Hematopoietic multipotent progenitor cell (in vitro differentiated cells): ENCODE results near the gene BBX. TPM values are rescaled to one million over a fixed set of nuclear protein-coding genes. Genes with fewer than 3 reads are reported as not detected.

ENCODE experiments used
- DNase-seq, 3 donors: peaks; one replicate each; pipeline ENCODE4 v3.0.0-alpha.2; 2011 to 2015; ENCODE audit warnings: low read depth in 2 of 3, low spot score in 2 of 3
- total RNA-seq: library from RNA; depleted of rRNA; stranded (reverse); fragments of >200 nt; gene quantifications from one replicate; pipeline ENCODE4 v1.2.3, GENCODE V29; 2012

Gene BBX
- total RNA-seq, 1 donor: 35.0 TPM

GRCh38 chr3:107729686-107730085 is 206.9 kb downstream of the BBX start:
- DNase-seq: no peak

GRCh38 chr3:107734317-107734716 is 211.6 kb downstream of the BBX start:
- no peak for DNase-seq

- no peak for DNase-seq
Measured at GRCh38 chr3:107737914-107738313, 215.2 kb downstream of the BBX start.

GRCh38 chr3:107738486-107739183 is 215.9 kb downstream of the BBX start:
- no peak for DNase-seq

GRCh38 chr3:107739227-107739626 is 216.5 kb downstream of the BBX start:
- DNase-seq: peak in 1 of 3 donors; percentile 11

GRCh38 chr3:107740992-107741896 is 218.5 kb downstream of the BBX start:
- peak in 2 of 3 donors; percentile 26 to 65 for DNase-seq

- no peak for DNase-seq
Measured at GRCh38 chr3:107745354-107745753, 222.6 kb downstream of the BBX start.

- peak in 2 of 3 donors; percentile 10 to 29 for DNase-seq
Measured at GRCh38 chr3:107752202-107752990, 229.6 kb downstream of the BBX start.

GRCh38 chr3:107753494-107753893 is 230.7 kb downstream of the BBX start:
- peak in 2 of 3 donors; percentile 28 to 52 for DNase-seq

- DNase-seq: no peak
Measured at GRCh38 chr3:107753976-107754375, 231.2 kb downstream of the BBX start.

GRCh38 chr3:107756649-107757048 is 233.9 kb downstream of the BBX start:
- no peak for DNase-seq

- no peak for DNase-seq
Measured at GRCh38 chr3:107757140-107757539, 234.4 kb downstream of the BBX start.

- no peak for DNase-seq
Measured at GRCh38 chr3:107760144-107760543, 237.4 kb downstream of the BBX start.

- no peak for DNase-seq
Measured at GRCh38 chr3:107761391-107761790, 238.6 kb downstream of the BBX start.

- no peak for DNase-seq
Measured at GRCh38 chr3:107765524-107765923, 242.8 kb downstream of the BBX start.

- DNase-seq: no peak
Measured at GRCh38 chr3:107767897-107768605, 245.3 kb downstream of the BBX start.

- DNase-seq: no peak
Measured at GRCh38 chr3:107769882-107770281, 247.1 kb downstream of the BBX start.

GRCh38 chr3:107772016-107772415 is 249.3 kb downstream of the BBX start:
- no peak for DNase-seq

GRCh38 chr3:107775974-107776373 is 253.2 kb downstream of the BBX start:
- DNase-seq: no peak

GRCh38 chr3:107781253-107781652 is 258.5 kb downstream of the BBX start:
- no peak for DNase-seq
